NK-92 (cell line): Measurements from ENCODE around the gene DCXR.

Source experiments
- DNase-seq: peaks from one replicate; lab custom pipeline; 2025; ENCODE audit not compliant: unreplicated experiment; lab: John Stamatoyannopoulos, UW

DCXR gene

DNA sequence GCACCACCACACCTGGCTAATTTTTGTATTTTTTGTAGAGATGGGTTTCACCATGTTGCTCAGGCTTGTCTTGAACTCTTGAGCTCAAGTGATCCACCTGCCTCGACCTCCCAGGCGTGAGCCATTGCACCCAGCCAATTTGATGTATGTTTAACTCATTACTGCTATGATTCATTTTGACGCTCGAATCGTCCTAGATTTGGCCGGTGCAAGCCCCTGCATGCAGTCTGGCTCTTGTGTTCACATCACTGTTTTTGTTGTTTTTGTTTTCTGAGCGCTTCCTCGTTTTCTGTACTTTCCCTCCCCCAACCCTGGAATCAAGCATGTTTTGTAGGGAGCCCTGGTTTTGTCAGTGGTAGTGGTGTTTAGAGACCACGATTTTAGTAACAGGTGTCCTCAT is 35.9 kb upstream of the DCXR start:
- no peak for DNase-seq

DNA sequence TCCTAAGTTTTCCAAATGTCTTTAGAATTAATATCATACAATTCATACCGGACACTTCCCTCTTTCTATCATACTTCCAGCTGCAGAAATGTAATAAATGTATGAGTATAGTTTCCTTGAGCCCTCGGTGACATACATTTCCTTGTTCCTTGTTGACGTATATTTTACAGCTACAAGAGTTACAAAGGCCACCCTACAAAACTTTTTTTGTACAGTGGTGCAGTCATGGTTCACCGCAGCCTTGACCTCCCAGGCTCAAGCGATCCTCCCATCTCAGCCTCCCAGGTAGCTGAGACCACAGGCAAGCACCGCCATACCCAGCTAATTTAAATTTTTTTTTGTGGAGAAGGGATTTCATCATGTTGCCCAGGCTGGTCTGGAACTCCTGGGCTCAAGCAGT is 35.3 kb upstream of the DCXR start:
- DNase-seq = no peak

DNA sequence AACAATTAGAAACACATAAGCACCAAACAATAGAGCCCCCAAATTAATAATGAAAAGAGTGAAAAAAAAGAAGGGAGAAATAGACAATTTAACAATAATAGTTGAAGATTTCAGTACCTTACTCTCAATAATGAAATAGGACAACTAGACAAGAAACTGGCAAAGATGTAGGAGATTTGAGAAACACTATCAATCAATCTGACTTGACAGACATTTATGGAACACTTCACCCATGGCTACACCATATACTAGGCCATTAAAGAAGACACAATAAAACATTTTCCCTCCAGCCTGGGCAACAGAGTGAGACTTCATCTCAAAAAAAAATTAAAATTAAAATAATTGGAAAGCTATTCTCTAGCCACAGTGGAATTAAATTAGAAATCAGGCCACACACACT is 33.1 kb upstream of the DCXR start:
- no peak for DNase-seq

DNA sequence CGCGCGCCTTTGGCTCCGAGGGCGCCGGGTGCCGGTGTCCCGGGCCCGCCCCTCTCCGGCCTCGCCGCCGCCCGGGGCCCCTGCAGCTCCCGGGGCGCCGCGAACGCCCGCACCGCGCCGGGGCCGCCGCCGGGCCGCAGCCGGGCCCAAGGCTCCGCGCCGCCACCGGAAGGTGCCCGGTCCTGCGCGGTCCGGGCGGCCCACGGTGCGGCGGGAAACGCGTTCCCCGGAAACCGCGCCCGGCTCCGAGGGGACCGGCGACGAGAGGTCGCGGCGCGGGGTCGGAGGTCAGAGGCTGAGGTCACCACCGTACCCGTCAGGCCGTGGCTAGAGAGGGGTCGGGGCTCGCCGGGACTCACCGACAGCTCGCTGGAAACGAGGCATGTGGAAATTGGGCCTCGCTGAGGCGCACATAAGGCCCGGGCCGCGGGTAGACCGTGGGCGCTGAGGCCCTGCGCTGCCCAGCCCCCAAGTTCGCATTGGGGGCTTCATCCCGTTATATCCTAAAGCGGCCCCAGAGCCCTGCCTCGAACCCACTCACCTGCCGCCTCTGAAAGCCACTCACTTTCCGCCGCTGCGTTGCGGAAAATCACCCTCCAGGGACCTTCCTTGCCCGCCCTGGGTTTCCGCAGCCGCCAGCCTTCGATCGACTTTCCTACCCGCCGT is 28.3 kb upstream of the DCXR start, which contains the start of gene DUS1L:
Gene DUS1L (minus strand): TSS at position 167 of the 666 bp plus-strand sequence. CDS start 745 bp downstream, outside the sequence.
- no peak for DNase-seq

DNA sequence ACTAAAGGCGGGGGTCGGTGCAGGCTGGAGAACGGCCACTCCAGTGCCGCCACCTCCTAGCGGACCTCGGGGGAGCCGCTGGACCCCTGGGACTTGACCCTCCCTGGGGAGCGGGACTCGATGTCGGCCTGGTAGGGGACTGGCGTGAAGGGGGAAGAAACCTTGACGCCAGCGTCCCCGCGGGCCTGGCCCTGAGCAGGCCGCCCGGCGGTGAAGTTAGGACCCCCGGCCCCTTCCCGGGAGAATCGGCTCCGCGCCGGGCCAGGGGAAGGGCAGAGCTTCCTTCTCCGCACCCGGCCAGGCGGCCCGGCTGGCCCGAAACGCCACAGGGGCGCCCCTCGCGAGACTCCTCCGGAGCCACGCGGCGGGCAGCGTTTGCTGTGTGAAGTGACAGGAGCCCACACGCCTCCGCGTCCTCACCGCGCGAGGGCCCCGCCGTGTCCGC is 27.7 kb upstream of the DCXR start:
- DNase-seq = no peak

DNA sequence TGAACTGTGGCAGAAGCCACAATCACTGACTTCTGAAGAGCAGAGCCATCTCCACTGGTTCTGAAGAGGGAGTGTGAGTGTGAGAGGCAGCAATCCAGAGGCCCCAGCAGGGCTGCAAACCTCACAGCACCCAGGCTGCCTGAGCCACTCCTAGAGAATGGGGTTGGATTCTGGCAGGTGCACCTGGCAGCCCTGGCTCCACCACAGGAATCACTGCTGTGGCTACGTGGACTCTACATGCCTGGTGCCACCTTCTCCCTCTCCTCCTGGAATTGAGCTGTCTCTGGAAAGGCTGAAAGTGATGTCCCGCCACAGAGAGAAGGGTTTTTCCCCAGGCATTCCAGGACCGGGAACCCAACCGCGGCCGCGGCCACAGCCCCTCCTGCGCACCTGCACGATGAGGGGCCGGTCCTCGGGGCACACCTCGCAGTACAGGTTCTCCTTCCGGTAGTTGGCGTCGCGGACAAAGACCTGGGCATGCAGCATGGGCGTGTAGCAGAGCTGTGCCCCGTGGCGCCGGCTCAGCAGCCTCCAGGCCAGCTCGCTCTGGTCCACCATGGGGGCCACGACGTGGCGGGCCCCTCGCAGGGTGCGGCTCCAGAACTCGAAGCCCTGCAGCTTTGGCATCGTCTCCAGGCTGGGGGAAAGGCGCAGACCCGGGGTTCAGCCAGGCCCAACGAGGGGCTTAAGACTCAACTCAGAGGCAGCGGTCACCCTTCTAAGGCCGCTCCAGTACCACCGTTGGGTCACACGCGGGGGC is 27.1 kb upstream of the DCXR start:
- no peak for DNase-seq

DNA sequence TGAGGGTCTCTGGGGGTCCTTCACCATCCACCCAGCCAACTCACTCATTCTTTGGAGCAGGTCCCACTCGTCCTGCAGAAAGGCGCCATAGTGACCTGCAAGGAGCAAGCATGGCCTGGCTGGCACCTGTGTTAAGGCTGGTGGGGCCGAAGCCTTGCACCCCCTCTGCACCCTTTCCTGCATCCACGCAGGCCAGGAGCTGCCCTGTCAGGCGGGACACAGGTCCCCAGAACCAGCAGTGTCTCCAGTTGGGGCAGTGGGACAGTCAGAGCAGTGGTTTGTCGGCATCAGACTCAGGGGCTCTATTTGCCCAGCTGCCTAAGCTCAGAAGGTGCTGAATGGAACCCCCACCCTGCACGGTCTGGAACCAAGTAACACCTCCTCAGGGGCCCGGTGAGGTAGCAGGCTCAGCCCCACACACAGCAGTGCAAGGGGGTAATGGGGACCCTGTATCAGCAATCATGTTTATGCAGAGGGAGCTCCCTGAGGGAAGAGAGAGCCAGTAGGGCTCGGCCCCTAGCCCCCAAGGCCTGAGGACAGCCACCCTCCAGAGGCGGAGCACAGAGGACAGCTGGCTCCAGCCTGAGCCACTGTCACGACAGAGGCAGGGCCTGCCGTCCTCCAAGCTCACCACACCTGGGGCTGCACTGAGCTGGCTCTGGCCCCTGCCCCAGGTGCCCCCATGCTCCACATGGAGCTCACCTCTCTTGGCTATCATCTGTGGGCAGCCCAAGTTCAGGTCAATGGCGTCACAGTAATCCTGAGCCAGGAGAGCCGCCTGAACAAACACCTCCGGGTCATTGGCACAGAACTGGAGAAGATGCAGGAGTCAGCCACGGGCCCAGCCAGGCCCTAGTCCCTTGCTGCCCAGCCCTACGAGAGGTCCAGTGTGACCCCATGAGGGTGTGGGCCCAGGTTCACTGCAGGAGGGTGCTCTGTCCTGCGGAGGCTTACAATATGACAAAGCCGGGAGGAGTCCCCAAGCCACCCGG is 26.2 kb upstream of the DCXR start:
- no peak for DNase-seq

DNA sequence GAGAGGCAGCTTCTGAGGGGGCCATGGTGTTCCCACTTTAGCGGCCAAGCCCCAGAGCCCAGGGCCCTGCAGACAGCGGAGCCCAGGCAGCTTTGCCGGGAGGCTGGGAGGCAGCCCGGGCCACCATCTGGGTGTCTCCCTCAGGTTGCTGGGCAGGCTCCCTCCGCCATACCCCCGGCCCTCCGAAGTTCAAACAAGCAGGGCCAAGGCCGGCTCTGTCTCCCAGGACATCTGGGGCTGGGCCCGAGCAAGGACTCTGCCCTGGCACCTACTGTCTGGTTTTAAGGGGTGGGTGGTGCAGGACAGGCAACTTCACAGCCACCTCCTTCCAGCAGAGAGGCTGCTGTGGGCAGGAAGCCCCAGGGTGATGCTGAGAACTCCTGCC is 25.5 kb upstream of the DCXR start:
- no peak for DNase-seq

DNA sequence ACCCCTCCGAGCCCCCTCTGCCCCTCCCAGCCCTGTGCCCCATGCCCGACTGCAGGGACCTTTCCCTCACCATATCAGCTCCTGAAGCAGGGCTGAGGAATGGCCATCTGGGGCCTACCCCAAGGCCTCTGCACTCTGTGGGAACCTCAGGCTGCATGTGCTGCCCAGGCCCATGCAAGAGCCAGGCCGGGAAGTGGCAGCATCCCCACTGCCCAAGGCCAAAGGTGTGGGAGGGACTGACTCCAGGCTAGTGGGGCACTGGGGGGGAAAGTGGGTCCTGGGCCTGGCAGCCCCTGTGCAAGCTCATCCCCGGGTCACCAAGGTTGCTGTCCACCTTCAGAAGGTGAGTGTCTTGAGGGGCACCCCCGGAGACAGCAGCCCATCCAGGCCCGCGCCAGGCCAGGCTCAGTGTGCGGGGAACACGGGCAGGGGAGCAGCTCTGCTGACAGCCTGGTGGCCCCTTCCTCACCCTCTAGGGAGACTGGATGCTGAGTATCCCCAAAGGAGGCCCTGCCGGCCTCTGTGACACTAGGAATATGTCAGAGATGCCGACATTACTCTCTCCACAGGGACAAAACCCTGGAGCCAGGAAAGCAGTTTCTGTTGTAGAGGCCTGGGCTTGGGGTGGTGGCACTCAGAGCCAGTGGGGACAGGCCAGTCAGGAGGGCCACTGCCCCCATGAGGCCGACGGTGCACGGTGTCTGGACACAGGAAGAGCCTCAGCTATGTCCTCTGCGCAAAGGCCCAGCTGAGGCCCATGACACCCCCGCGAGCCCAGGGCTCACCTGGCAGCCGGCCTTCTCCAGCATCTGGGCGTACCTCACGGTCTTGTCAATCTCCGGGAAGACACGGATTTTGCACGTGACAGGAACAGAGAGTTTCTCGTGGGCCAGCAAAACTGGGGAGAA is 24.8 kb upstream of the DCXR start:
- DNase-seq = no peak

DNA sequence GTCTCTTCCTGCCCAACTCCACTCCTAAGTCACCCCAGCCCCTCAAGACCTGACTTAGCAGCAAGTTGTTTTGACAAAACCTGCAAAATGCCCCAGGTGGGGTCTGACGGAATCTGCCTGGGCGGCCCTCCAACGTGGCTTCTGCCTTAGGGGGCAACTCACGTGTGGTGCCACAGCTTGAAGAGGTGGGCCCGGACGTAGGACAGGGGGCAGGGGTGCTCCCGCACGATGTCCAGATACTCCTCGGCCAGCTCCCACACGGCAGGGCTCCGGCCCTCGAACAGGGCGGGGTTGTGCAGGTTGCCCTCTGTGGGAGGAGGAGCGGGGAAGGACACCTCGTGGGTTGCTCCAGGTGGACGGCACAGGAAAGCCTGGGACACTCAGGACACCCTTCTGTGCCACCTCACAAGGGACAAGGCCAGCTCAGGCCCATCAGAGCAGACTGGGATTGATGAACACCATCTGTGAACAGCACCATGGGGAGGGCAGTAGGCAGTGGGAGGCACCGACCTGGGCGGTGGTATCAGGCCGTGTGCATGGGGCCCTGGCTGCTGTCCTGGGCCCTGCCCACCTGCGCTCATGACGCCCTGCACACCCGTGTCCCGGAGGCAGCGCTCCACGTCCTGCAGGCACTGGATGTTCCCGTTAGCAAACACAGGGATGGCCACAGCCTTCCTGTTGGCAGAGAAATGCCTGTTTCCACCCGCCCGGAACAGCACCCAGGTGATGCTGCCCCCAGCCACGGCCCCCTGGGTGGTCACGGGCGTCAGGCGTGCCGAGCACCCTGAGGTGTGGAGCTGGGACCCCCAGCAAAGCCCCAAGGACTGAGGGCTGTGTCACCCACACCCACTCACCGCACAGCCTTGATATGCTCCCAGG is 23.8 kb upstream of the DCXR start:
- no peak for DNase-seq

DNA sequence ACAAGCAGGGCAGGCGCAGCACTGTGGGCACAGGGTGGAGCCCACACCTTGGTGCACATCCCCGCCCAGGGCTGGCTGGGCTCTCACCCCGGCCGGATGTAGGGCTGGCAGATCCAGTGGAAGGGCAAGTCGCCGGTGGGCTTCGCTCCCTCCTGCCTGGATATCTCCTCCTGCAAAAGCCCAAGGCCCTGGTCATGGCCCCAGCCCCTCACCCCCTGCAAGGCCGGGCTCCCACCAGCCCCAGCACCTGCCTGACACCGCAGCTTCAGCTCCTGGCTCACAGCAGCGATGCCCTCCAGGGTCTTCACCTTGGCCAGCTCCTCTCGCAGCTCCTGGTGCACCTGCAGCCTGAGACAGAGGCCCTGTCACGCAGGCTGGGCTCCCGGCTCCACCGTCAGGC is 23.1 kb upstream of the DCXR start:
- DNase-seq = no peak

DNA sequence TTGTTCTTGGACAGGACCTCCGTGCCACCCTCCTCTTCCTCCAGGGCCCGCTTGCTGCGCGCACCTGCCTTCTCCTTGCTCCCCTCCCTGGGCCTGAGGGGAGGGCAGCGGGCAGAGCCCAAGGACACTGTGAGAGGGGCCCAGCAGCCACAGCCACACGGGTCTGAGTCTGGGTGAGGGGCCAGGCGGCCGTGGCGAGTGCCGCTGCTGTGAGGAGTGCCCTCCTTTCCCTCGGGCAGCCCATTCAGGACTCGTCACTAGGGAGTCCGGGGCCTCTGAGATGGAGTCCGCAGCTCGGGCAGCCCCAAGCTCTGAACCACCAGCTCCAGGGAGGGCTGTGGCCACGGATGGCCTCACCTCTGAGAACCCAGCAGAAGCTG is 22.5 kb upstream of the DCXR start:
- no peak for DNase-seq

DNA sequence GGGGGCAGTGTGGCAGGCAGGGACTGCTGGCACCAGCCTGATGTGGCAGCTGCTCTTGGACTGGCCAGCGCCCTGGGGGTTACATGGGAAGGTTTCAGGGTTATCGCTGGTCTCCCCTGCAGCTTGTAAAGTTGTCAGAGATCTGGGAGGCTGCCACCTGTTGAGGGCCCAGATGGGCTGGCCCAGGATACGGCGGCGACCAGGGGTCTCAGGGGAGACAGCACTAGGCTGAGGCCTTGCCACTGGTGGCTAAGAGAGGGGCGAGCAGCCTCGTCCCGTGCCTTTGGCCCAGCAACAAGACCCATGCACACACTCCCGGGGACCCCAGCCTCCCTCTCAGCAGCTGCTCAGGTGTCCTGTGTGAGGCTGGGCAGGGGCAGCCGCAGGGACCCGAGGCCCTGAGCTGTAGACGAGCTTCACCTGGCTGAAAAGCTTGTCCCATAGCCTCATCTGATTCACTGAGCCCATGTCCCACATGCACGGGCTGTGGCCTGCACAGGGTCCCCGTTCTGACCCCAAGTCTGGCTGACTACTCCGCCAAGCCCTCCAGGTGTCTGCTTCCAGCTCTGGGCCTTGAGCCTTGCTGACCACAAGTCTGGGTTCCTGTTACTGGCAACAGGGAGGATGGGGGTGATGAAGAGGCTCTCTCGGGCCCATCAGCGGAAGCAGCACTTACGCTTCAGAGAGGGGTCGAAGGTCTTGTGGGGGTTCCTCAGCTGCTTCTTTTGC is 21.9 kb upstream of the DCXR start:
- DNase-seq = no peak

DNA sequence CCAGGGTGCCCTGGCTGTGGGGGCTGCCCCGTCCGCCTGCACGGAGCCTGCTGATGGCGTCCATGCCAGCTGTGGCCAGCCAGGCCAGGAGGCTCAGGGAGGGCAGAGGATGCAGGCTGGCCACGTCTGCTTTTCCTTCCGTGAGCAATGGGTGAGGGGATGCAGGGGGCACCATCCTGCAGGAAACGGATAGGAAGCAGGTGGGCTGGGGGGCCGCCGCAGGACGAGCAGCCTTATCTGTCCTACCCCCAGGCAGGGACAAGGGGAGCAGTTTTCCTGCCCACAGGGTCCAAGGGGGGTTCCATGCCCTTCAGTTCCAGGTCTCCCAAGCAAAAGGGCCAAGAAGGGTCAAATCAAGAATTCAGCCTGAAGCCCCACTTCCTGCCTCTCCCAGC is 21.4 kb upstream of the DCXR start:
- no peak for DNase-seq

DNA sequence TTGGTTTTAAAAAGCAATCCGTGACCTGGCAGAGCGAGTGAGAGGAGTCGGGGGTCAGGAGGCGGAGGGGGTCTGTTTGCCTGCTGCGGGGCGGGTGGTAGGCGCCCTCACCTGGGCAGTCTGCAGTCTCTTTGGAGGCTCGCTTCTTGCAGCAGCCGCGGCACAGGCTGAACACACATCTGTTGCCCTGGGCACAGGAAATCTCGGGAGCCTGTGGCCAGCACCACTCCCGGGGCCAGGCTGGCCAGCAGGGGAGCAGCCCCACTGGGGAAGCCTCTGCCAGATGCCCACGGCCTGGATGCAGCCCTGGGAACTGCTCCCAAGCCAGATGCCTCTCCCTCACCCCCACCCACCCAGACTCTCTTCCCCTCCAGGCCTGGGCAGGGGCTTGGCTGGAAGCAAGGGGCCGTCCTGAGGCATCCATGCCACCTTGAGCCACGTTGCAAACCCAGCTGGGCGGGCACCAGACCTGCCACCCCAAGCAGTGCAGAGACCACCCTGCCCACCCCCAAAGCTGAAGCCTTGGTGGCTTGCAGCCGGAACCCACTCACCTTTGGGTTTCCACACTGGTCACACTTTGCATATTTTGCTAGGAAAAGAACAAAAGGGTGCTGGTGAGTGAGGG is 20.8 kb upstream of the DCXR start:
- DNase-seq = no peak

DNA sequence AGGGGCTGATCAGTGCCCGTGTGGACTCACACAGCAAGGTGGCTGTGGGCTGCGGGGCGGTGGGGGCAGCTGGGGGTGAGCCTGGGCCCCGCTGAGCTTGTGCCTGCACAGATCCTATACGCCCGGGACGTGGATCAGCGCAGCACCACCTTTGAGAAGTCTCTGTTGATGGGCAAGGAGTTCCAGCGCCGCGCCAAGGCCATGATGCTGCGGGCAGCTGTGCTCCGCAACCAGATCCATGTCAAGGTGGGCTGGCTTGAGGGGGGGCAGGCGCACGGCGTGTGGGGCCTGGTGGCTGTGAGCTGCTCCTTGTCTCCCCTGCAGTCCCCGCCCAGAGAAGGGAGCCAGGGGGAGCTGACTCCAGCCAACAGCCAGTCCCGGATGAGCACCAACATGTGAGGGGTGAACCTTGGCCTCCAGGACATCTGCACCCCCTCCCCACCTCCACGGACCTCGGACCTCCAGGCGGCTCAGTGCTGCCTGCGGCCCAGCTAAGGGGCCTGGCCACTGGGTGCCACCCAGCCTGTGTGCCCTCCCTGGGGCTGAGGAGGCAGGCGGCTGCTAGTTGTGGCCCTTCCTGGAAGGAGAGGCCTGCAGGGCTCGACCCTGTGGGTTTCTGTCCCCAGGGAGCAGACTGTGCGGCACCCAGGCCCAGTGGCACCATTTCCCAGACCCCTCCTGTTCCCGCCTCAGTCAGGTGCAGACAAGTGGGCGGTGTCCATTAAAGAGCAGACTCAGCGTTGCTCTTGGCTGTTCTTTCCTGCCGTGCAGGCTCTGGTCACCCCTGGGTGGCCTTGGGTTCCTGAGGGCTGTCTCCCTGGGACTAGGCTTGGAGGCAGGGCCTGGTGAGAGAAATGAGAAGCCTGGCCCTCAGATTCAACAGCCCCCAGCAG is 19.5 kb upstream of the DCXR start:
- DNase-seq = no peak

DNA sequence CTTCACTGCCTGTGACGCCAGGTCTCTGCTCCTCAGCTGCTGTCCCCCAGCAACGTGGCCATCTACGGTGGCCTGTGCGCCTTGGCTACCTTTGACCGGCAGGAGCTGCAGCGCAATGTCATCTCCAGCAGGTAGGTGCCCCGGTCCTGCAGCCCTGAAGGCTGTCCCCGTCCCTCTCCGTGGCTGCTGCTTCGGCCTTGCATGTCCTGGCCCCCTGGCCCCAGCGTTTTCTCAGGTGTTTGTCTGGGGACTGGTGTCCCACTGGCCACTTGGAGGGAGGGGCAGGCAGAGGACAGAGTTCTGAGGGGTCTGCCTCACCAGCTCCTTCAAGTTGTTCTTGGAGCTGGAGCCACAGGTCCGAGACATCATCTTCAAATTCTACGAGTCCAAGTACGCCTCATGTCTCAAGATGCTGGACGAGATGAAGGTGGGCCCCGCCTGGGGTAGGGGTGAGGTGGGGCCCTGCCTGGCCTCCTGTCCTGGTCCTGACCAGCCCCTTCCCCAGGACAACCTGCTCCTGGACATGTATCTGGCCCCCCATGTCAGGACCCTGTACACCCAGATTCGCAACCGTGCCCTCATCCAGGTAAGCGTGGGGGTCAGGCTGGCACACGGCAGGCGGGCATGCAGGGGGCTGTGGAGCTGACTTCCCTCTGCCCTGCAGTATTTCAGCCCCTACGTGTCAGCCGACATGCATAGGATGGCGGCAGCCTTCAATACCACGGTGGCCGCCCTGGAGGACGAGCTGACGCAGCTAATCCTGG is 18.6 kb upstream of the DCXR start:
- DNase-seq = no peak
